ENCODE data around the gene WDR83.
"Not testable (repeated sequence)": the region's sequence is repeated elsewhere in the genome, so short reads cannot be mapped to it uniquely, and the experiment has no call there.

The WDR83 gene

GRCh38 chr19:12705654-12706331, 39.2 kb downstream of the WDR83 start:
- Histone ChIP-seq H3K27me3 (ENCODE audit: insufficient read depth, low read depth, severe bottlenecking) (no peaks in the 10 kb centered on the region), H3K27ac (no peak overlapping the region), H3K36me3 (peaks cover 88% of the 10 kb centered on the region), H3K9me3 (ENCODE audit: severe bottlenecking) (no peaks in the 10 kb centered on the region), H3K4me3 (ENCODE audit: low read depth, low read length) (no peak overlapping the region)
- no peak for TF ChIP-seq CTCF (IDR thresholded peaks at IDR 0.05; ENCODE audit: low read depth, low read length)
- DNase-seq, result no peak

GRCh38 chr19:12706332-12706718, 39.7 kb downstream of the WDR83 start:
- no peak for TF ChIP-seq CTCF (IDR thresholded peaks at IDR 0.05; ENCODE audit: low read depth, low read length)
- Histone ChIP-seq H3K4me3 (ENCODE audit: low read depth, low read length) (no peak overlapping the region), H3K36me3 (peaks cover 88% of the 10 kb centered on the region), H3K27ac (no peak overlapping the region), H3K27me3 (ENCODE audit: insufficient read depth, low read depth, severe bottlenecking) (no peaks in the 10 kb centered on the region), H3K9me3 (ENCODE audit: severe bottlenecking) (no peaks in the 10 kb centered on the region)
- no peak for DNase-seq

GRCh38 chr19:12708641-12709040, 42.0 kb downstream of the WDR83 start:
- peaks cover 86% of the 10 kb centered on the region for H3K36me3 ChIP-seq
- no peak for DNase-seq
- TF ChIP-seq CTCF (IDR thresholded peaks at IDR 0.05; ENCODE audit: low read depth, low read length), result no peak
- no peaks in the 10 kb centered on the region for H3K27me3 ChIP-seq (ENCODE audit: insufficient read depth, low read depth, severe bottlenecking)
- no peak overlapping the region for H3K4me3 ChIP-seq (ENCODE audit: low read depth, low read length)
- no peaks in the 10 kb centered on the region for H3K9me3 ChIP-seq (ENCODE audit: severe bottlenecking)
- no peak overlapping the region for H3K27ac ChIP-seq

- Histone ChIP-seq H3K27ac (no peak overlapping the region), H3K4me3 (ENCODE audit: low read depth, low read length) (no peak overlapping the region), H3K9me3 (ENCODE audit: severe bottlenecking) (no peaks in the 10 kb centered on the region), H3K36me3 (peaks cover 85% of the 10 kb centered on the region), H3K27me3 (ENCODE audit: insufficient read depth, low read depth, severe bottlenecking) (no peaks in the 10 kb centered on the region)
- DNase-seq, result no peak
- no peak for TF ChIP-seq CTCF (IDR thresholded peaks at IDR 0.05; ENCODE audit: low read depth, low read length)
Observed at GRCh38 chr19:12711187-12711586, 44.6 kb downstream of the WDR83 start.

GRCh38 chr19:12712077-12712476, 45.5 kb downstream of the WDR83 start:
- H3K27me3 ChIP-seq (ENCODE audit: insufficient read depth, low read depth, severe bottlenecking); H3K9me3 ChIP-seq (ENCODE audit: severe bottlenecking); H3K27ac ChIP-seq; H3K4me3 ChIP-seq (ENCODE audit: low read depth, low read length): not testable (repeated sequence)
- peaks cover 85% of the 10 kb centered on the region for H3K36me3 ChIP-seq
- DNase-seq, result peak; percentile 60

- DNase-seq; H3K4me3 ChIP-seq (ENCODE audit: low read depth, low read length); H3K27ac ChIP-seq; H3K27me3 ChIP-seq (ENCODE audit: insufficient read depth, low read depth, severe bottlenecking); H3K9me3 ChIP-seq (ENCODE audit: severe bottlenecking): not testable (repeated sequence)
- peaks cover 94% of the 10 kb centered on the region for H3K36me3 ChIP-seq
Observed at GRCh38 chr19:12713304-12713703, 46.7 kb downstream of the WDR83 start.

- Histone ChIP-seq H3K27me3 (ENCODE audit: insufficient read depth, low read depth, severe bottlenecking) (no peaks in the 10 kb centered on the region), H3K36me3 (peaks cover 95% of the 10 kb centered on the region)
- no peak for TF ChIP-seq CTCF (IDR thresholded peaks at IDR 0.05; ENCODE audit: low read depth, low read length)
Observed at GRCh38 chr19:12715102-12715501, 48.5 kb downstream of the WDR83 start.

More at GRCh38 chr19:12715102-12715501, 48.5 kb downstream of the WDR83 start:
- no peak overlapping the region for H3K4me3 ChIP-seq (ENCODE audit: low read depth, low read length)
- H3K27ac ChIP-seq, result no peak overlapping the region
- DNase-seq, result no peak
- H3K9me3 ChIP-seq (ENCODE audit: severe bottlenecking), result no peaks in the 10 kb centered on the region

Data from WERI-Rb-1 (cell line).